ENCODE results near the gene TMEM39B. TPM values are rescaled to one million over a fixed set of nuclear protein-coding genes. Genes with fewer than 3 reads are reported as not detected.
"Not testable (repeated sequence)": the region's sequence is repeated elsewhere in the genome, so short reads cannot be mapped to it uniquely, and the experiment has no call there.

Gene TMEM39B
- total RNA-seq, 1 donor from 2014 or later = 7.1 TPM

DNA sequence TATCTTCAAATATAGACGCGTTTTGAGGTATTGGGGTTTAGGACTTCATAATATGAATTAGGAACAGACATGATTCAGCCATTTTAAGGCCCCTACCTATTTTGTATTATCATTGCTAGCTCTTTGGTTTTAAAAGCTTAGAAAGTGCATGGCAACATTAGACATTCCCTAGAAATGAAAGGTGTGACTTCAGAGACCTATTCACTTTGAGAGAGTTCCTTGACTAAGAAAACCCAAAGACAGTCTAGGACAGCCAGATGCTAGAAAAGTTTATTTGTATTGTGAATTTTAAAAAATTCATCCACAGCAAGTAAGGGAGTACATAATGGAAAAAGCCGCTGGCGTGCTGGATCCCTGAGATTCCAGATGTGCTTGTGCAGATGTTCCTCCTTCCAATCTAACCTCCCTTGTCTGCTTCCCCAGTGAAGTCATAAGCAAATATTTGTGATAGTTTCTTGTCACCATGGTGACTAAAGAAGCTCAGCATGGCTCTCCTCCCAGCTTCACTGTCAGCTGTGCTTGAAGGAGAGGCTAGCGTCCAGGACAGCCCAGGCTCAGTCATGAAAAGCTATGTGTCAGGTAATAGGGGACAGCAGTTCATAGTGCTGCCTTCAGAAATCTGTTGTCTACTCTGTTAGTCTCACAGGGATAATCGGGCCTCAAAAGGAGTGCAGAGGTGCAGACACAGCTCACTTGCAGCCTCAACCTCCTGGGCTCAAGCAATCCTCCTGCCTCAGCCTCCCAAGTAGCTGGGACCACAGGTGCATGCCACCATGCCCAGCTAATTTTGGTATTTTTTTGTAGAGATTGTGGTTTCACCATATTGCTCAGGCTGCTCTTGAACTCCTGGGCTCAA, 69.9 kb downstream of the TMEM39B start:
- no peak for DNase-seq (ENCODE audit: low spot score)
- intact Hi-C loops (cut with DNase I) = no loop called here

DNA sequence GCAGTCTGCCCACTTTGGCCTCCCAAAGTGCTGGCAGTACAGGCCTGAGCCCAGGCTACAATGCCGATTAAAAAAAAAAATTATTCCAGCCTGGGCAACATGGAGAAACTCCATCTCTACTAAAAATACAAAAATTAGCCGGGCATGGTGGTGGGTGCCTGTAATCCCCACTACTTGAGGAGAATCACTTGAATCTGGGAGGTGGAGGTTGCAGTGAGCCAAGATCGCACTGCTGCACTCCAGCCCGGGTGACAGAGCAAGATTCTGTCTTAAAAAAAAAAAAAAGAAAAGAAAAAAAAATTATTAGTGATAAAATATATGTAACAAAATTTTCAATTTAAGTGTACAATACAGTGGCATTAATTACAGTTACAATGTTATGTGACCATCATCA, 70.6 kb downstream of the TMEM39B start:
- intact Hi-C loops (cut with DNase I) = not testable (repeated sequence)

DNA sequence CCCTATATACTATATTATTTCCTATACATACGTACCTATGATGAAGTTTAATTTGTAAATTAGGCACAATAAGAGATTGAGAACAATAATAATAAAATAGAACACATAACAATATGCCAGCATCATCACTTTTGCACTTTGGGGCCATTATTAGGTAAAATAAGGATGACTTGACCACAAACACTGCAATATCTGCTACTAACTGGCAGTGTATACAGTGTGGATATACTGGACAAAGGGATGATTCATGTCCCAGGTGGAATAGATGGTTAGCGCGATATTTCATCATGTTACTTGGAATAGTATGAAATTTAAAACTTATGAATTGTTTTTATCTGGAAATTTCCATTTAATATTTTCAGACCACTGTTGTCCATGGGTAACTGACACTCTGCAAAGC, 71.3 kb downstream of the TMEM39B start:
- DNase-seq (ENCODE audit: low spot score) = no peak
- intact Hi-C loops (cut with DNase I) = no loop called here

More for the DNA sequence above, 70.6 kb downstream of the TMEM39B start:
- DNase-seq (ENCODE audit: low spot score) = not testable (repeated sequence)

DNA sequence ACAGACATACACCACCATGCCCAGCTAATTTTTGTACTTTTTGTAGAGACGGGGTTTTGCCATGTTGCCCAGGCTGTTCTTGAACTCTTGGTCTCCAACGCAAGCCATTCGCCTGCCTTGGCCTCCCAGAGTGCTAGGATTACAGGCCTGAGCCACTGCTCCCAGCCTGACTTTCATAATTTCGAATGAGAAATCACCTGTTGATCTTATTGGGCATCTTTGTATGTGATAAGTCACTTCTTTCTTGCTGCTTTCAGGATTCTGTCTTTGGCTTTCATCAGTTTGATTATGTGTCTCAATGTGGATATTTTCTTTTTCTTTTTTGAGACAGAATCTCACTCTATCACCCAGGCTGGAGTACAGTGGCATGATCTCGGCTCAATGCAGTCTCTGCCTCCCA, 75.1 kb downstream of the TMEM39B start:
- intact Hi-C loops (cut with DNase I) = not testable (repeated sequence)

DNA sequence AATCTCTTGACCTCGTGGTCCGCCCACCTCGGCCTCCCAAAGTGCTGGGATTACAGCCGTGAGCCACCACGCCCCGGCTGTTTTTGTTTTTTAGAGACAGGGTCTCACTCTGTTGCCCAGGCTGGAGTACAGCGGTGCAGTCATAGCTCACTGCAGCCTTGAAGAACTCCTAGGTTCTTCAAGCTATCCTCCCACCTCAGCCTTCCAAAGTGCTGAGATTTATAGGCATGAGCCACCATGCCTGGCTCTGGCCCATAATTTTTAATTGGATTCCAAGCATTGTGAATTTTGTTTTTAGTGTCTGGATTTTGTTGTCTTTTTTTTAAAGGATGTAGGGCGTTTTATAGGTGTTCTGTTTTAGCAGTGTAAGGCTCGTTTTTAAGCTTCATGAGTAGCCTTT, 78.1 kb downstream of the TMEM39B start:
- DNase-seq (ENCODE audit: low spot score) = no peak

More for the DNA sequence above, 75.1 kb downstream of the TMEM39B start:
- DNase-seq (ENCODE audit: low spot score) = not testable (repeated sequence)

DNA sequence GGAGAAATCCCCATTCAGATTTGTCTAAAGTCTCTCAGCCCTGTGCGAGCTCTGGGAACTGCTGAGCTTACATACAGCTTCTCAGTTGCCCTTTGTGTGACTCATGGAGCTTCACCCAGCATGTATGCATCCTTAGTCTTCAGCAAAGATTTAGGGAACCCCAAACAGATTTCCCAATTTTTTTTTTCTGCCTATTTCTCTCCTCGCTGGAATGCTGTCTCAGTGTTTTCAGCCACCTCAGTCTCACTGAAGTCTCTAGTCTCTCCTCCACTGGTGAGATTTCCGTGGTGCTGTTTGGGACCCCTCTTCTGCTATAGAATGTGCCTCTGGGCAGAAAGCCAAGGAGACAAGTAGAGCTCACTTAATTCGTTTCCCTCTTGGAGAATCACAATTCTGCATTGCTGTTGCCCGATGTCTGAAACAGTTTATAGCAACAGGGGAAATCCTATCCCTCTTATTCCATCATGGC, 78.6 kb downstream of the TMEM39B start:
- intact Hi-C loops (cut with DNase I) = no loop called here
- no peak for DNase-seq (ENCODE audit: low spot score)

More for the DNA sequence above, 78.1 kb downstream of the TMEM39B start:
- intact Hi-C loops (cut with DNase I) = no loop called here

Small RNAs within 50 kb of the gene (microRNA-seq; reads per million reads assigned to microRNA genes)
- gene MIR5585 = not detected

Other genes starting within 250 kb of the TMEM39B start
- 216 TPM for gene PTP4A2, start 134.6 kb upstream of the TMEM39B start, total RNA-seq
- gene KHDRBS1, start 59.1 kb upstream of the TMEM39B start, total RNA-seq = 73.1 TPM
- 81.4 TPM for gene KPNA6, start 35.1 kb downstream of the TMEM39B start, total RNA-seq
- 24.5 TPM for gene TXLNA, start 106.7 kb downstream of the TMEM39B start, total RNA-seq
- 10.2 TPM for gene CCDC28B, start 127.7 kb downstream of the TMEM39B start, total RNA-seq
- 0.78 TPM for gene IQCC, start 132.7 kb downstream of the TMEM39B start, total RNA-seq
- not detected for gene DCDC2B, start 136.2 kb downstream of the TMEM39B start, total RNA-seq
- gene TMEM234, start 149.4 kb downstream of the TMEM39B start, total RNA-seq = 12.3 TPM
- gene EIF3I, start 149.5 kb downstream of the TMEM39B start, total RNA-seq = 91.5 TPM
- gene FAM167B, start 174.3 kb downstream of the TMEM39B start, total RNA-seq = 5.4 TPM
- gene LCK, start 178.3 kb downstream of the TMEM39B start, total RNA-seq = 0.54 TPM
- 29.9 TPM for gene HDAC1, start 219.1 kb downstream of the TMEM39B start, total RNA-seq